Measurements from ENCODE around the gene PPP3R2.

DNA sequence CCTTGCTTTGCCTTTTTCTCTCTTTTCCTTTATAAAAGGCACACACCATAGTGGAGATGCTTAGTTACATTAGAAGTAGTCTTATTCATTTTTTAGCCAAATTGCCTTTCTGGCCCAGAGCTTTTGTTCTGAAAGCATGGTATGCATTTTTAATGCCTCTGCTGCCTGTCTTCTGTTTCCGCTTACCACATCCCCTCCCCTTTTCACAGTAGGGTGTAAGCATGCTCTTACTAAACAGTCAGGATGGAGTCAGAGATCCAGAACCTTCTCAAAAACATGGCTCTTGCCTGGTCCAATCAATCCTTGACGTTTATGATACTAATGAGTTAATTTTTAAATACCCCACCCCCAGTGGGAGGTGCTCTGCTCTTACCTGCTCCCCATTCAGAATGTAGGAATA, 22.5 kb downstream of the PPP3R2 start:
- TF ChIP-seq, protein P1, sequence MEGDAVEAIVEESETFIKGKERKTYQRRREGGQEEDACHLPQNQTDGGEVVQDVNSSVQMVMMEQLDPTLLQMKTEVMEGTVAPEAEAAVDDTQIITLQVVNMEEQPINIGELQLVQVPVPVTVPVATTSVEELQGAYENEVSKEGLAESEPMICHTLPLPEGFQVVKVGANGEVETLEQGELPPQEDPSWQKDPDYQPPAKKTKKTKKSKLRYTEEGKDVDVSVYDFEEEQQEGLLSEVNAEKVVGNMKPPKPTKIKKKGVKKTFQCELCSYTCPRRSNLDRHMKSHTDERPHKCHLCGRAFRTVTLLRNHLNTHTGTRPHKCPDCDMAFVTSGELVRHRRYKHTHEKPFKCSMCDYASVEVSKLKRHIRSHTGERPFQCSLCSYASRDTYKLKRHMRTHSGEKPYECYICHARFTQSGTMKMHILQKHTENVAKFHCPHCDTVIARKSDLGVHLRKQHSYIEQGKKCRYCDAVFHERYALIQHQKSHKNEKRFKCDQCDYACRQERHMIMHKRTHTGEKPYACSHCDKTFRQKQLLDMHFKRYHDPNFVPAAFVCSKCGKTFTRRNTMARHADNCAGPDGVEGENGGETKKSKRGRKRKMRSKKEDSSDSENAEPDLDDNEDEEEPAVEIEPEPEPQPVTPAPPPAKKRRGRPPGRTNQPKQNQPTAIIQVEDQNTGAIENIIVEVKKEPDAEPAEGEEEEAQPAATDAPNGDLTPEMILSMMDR (IDR thresholded peaks at IDR 0.05; ENCODE audit: insufficient read depth, low read length, poor library complexity, severe bottlenecking), result no peak
- no peak for TF ChIP-seq EZH2phosphoT487 (conservative IDR thresholded peaks at IDR 0.05; ENCODE audit: low read length)

All from SU-DHL-6 (cell line).